ENCODE measurements around the gene EFHD2.

- TF ChIP-seq, protein P1, sequence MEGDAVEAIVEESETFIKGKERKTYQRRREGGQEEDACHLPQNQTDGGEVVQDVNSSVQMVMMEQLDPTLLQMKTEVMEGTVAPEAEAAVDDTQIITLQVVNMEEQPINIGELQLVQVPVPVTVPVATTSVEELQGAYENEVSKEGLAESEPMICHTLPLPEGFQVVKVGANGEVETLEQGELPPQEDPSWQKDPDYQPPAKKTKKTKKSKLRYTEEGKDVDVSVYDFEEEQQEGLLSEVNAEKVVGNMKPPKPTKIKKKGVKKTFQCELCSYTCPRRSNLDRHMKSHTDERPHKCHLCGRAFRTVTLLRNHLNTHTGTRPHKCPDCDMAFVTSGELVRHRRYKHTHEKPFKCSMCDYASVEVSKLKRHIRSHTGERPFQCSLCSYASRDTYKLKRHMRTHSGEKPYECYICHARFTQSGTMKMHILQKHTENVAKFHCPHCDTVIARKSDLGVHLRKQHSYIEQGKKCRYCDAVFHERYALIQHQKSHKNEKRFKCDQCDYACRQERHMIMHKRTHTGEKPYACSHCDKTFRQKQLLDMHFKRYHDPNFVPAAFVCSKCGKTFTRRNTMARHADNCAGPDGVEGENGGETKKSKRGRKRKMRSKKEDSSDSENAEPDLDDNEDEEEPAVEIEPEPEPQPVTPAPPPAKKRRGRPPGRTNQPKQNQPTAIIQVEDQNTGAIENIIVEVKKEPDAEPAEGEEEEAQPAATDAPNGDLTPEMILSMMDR (IDR thresholded peaks at IDR 0.05; ENCODE audit: insufficient read depth, low read length, poor library complexity, severe bottlenecking) = no peak
- TF ChIP-seq EZH2phosphoT487 (conservative IDR thresholded peaks at IDR 0.05; ENCODE audit: low read length) = no peak
Observed at GRCh38 chr1:15423355-15424077, 13.8 kb downstream of the EFHD2 start.
